ENCODE measurements around the gene TNNI3K.
A peak's percentile ranks its signal among the peaks of the same experiment; 100 is the strongest.

DNA sequence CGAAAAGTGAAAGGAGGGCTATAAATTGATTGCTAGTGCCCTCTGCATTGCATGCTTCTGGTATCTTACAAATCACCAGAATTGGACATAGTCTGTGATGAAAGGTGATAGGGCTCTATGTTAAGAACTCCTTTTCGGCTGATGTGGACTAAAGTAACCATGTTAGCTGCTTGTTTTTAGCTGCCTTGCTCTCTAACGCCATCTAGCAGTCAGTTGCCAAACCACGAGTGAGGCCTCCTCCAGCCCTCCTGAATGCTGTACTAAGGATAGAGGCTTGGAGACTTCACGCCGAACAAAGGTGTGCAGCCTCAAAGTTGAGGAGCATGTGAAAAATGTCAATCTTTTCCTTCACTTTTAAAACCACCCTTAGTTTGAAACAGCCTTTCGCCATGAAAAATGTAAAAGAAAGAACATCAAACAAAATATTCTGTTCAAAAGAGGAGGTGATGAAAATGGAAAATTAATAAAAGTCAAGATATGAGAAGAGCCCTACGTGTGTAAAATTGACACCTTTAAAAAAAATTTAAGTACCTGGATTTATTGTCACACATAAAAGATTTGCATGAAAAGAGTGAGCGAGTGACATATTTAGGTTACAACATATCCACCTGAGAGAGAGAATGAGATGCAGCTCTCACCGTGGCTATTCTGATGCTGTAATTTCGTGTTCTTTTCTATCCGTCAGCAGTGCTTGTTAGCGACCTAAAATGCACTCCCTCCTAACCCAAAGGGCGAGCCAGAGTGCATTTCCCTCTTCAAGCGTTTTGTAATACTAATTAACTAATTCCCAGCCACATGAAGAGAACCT is 269.1 kb downstream of the TNNI3K start:
- TF ChIP-seq, protein P1, sequence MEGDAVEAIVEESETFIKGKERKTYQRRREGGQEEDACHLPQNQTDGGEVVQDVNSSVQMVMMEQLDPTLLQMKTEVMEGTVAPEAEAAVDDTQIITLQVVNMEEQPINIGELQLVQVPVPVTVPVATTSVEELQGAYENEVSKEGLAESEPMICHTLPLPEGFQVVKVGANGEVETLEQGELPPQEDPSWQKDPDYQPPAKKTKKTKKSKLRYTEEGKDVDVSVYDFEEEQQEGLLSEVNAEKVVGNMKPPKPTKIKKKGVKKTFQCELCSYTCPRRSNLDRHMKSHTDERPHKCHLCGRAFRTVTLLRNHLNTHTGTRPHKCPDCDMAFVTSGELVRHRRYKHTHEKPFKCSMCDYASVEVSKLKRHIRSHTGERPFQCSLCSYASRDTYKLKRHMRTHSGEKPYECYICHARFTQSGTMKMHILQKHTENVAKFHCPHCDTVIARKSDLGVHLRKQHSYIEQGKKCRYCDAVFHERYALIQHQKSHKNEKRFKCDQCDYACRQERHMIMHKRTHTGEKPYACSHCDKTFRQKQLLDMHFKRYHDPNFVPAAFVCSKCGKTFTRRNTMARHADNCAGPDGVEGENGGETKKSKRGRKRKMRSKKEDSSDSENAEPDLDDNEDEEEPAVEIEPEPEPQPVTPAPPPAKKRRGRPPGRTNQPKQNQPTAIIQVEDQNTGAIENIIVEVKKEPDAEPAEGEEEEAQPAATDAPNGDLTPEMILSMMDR (IDR thresholded peaks at IDR 0.05) = peak; percentile 31 to 56 (median 48)
- TF ChIP-seq POLR2A (IDR thresholded peaks at IDR 0.05) = no peak

Data from right lobe of liver (tissue), 4 donors.